ENCODE results near the gene RBMS3. TPM values are rescaled to one million over a fixed set of nuclear protein-coding genes. Genes with fewer than 3 reads are reported as not detected.
"Not testable (repeated sequence)": the region's sequence is repeated elsewhere in the genome, so short reads cannot be mapped to it uniquely, and the experiment has no call there.

The RBMS3 gene
- total RNA-seq, 1 experiment from 2014 or later, result 7.4 TPM

DNA sequence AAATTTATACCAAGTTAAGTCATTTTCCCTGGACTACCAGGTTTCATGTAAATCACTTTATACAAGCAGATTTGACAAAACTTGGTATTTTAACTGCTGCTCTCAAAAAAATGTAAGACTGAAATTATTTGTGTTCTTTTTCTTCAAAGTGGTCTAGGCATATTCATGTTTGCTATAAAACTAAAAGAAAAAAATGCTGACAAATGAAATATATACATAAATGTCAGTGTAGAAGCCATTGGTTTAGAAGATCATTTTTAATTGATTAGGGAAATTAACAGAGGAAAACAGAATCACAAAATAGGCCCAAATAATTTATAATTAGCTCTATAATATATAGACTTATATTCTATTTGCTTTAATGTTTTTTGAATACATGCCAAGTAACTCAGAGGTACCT, 523.2 kb downstream of the RBMS3 start:
- POLR2A ChIA-PET, result no interaction called here
- H3K27ac Mint-ChIP-seq (ENCODE audit: unreplicated experiment), result no peak overlapping the region
- peaks cover 14% of the 10 kb centered on the region for H3K4me1 Mint-ChIP-seq (ENCODE audit: low read depth, unreplicated experiment)
- no peaks in the 10 kb centered on the region for H3K36me3 Mint-ChIP-seq (ENCODE audit: insufficient read depth, unreplicated experiment)
- H3K4me3 ChIP-seq (ENCODE audit: low read depth, low read length), result no peak overlapping the region
- BruUV-seq (replicated peaks), result no TSS peak
- H3K4me3 Mint-ChIP-seq (ENCODE audit: unreplicated experiment), result no peak overlapping the region
- no peaks in the 10 kb centered on the region for H3K9me3 ChIP-seq
- TF ChIP-seq, protein P1, sequence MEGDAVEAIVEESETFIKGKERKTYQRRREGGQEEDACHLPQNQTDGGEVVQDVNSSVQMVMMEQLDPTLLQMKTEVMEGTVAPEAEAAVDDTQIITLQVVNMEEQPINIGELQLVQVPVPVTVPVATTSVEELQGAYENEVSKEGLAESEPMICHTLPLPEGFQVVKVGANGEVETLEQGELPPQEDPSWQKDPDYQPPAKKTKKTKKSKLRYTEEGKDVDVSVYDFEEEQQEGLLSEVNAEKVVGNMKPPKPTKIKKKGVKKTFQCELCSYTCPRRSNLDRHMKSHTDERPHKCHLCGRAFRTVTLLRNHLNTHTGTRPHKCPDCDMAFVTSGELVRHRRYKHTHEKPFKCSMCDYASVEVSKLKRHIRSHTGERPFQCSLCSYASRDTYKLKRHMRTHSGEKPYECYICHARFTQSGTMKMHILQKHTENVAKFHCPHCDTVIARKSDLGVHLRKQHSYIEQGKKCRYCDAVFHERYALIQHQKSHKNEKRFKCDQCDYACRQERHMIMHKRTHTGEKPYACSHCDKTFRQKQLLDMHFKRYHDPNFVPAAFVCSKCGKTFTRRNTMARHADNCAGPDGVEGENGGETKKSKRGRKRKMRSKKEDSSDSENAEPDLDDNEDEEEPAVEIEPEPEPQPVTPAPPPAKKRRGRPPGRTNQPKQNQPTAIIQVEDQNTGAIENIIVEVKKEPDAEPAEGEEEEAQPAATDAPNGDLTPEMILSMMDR (IDR thresholded peaks at IDR 0.05; ENCODE audit: insufficient read depth in 1 of 2, low read depth in 1 of 2, low read length in 1 of 2, severe bottlenecking in 1 of 2, unreplicated experiment in 1 of 2), result no peak
- no peaks in the 10 kb centered on the region for H3K9me3 Mint-ChIP-seq (ENCODE audit: unreplicated experiment)
- H3K27me3 Mint-ChIP-seq (ENCODE audit: insufficient read depth, unreplicated experiment), result no peaks in the 10 kb centered on the region
- CTCF ChIA-PET, result no interaction called here
- intact Hi-C loops (cut with micrococcal nuclease; ENCODE audit: unreplicated experiment), result no loop called here
- H3K27me3 ChIP-seq (replicated peaks; ENCODE audit: control insufficient read depth, insufficient read depth, low read length), result no peaks in the 10 kb centered on the region
- DNase-seq, result no peak
- H3K4me1 ChIP-seq, result peaks cover 9% of the 10 kb centered on the region
- no peaks in the 10 kb centered on the region for H3K36me3 ChIP-seq (ENCODE audit: control insufficient read depth, insufficient read depth, low read length)

GRCh38 chr3:29805757-29806156, 524.9 kb downstream of the RBMS3 start:
- TF ChIP-seq, protein P1 (IDR thresholded peaks at IDR 0.05; ENCODE audit: insufficient read depth in 1 of 2, low read depth in 1 of 2, low read length in 1 of 2, severe bottlenecking in 1 of 2, unreplicated experiment in 1 of 2), result no peak
- intact Hi-C loops (cut with micrococcal nuclease; ENCODE audit: unreplicated experiment), result no loop called here
- ChIA-PET POLR2A (no interaction called here), CTCF (no interaction called here)
- no peak for DNase-seq
- no peaks in the 10 kb centered on the region for H3K36me3 Mint-ChIP-seq (ENCODE audit: insufficient read depth, unreplicated experiment)
- no peak overlapping the region for H3K27ac Mint-ChIP-seq (ENCODE audit: unreplicated experiment)
- H3K9me3 Mint-ChIP-seq (ENCODE audit: unreplicated experiment), result no peaks in the 10 kb centered on the region
- peaks cover 14% of the 10 kb centered on the region for H3K4me1 Mint-ChIP-seq (ENCODE audit: low read depth, unreplicated experiment)
- no TSS peak for BruUV-seq (replicated peaks)
- no peaks in the 10 kb centered on the region for H3K27me3 ChIP-seq (replicated peaks; ENCODE audit: control insufficient read depth, insufficient read depth, low read length)
- no peak overlapping the region for H3K4me3 ChIP-seq (ENCODE audit: low read depth, low read length)
- no peaks in the 10 kb centered on the region for H3K9me3 ChIP-seq
- no peaks in the 10 kb centered on the region for H3K27me3 Mint-ChIP-seq (ENCODE audit: insufficient read depth, unreplicated experiment)
- peaks cover 9% of the 10 kb centered on the region for H3K4me1 ChIP-seq
- H3K4me3 Mint-ChIP-seq (ENCODE audit: unreplicated experiment), result no peak overlapping the region
- no peaks in the 10 kb centered on the region for H3K36me3 ChIP-seq (ENCODE audit: control insufficient read depth, insufficient read depth, low read length)

- DNase-seq; H3K4me1 Mint-ChIP-seq (ENCODE audit: low read depth, unreplicated experiment); H3K27ac Mint-ChIP-seq (ENCODE audit: unreplicated experiment); H3K36me3 ChIP-seq (ENCODE audit: control insufficient read depth, insufficient read depth, low read length); H3K36me3 Mint-ChIP-seq (ENCODE audit: insufficient read depth, unreplicated experiment); intact Hi-C loops (cut with micrococcal nuclease; ENCODE audit: unreplicated experiment); H3K4me3 Mint-ChIP-seq (ENCODE audit: unreplicated experiment); CTCF ChIA-PET; BruUV-seq (replicated peaks); H3K9me3 ChIP-seq; H3K27me3 Mint-ChIP-seq (ENCODE audit: insufficient read depth, unreplicated experiment); POLR2A ChIA-PET; H3K4me3 ChIP-seq (ENCODE audit: low read depth, low read length); H3K9me3 Mint-ChIP-seq (ENCODE audit: unreplicated experiment); H3K27me3 ChIP-seq (replicated peaks; ENCODE audit: control insufficient read depth, insufficient read depth, low read length); H3K4me1 ChIP-seq: not testable (repeated sequence)
Measured at GRCh38 chr3:29808324-29808723, 527.5 kb downstream of the RBMS3 start.

- DNase-seq, result no peak
- Histone ChIP-seq H3K27me3 (replicated peaks; ENCODE audit: control insufficient read depth, insufficient read depth, low read length) (no peaks in the 10 kb centered on the region), H3K4me1 (no peaks in the 10 kb centered on the region), H3K36me3 (ENCODE audit: control insufficient read depth, insufficient read depth, low read length) (no peaks in the 10 kb centered on the region), H3K9me3 (no peaks in the 10 kb centered on the region), H3K4me3 (ENCODE audit: low read depth, low read length) (no peak overlapping the region)
- no TSS peak for BruUV-seq (replicated peaks)
- Mint-ChIP-seq H3K4me3 (ENCODE audit: unreplicated experiment) (no peak overlapping the region), H3K4me1 (ENCODE audit: low read depth, unreplicated experiment) (no peaks in the 10 kb centered on the region), H3K9me3 (ENCODE audit: unreplicated experiment) (no peaks in the 10 kb centered on the region), H3K27me3 (ENCODE audit: insufficient read depth, unreplicated experiment) (no peaks in the 10 kb centered on the region), H3K27ac (ENCODE audit: unreplicated experiment) (no peak overlapping the region), H3K36me3 (ENCODE audit: insufficient read depth, unreplicated experiment) (no peaks in the 10 kb centered on the region)
- TF ChIP-seq, protein P1 (IDR thresholded peaks at IDR 0.05; ENCODE audit: insufficient read depth in 1 of 2, low read depth in 1 of 2, low read length in 1 of 2, severe bottlenecking in 1 of 2, unreplicated experiment in 1 of 2), result no peak
- intact Hi-C loops (cut with micrococcal nuclease; ENCODE audit: unreplicated experiment), result no loop called here
- POLR2A ChIA-PET, result no interaction called here
- CTCF ChIA-PET, result no interaction called here
Measured at GRCh38 chr3:29822071-29822470, 541.2 kb downstream of the RBMS3 start.

All from Caco-2 (cell line).